ENCODE measurements around the gene CMTM2. TPM values are rescaled to one million over a fixed set of nuclear protein-coding genes. Genes with fewer than 3 reads are reported as not detected.

CMTM2 gene
- total and polyA plus RNA-seq, 2 donors (not counting 1 experiment from before 2014, with no cell fraction given), result not detected

DNA sequence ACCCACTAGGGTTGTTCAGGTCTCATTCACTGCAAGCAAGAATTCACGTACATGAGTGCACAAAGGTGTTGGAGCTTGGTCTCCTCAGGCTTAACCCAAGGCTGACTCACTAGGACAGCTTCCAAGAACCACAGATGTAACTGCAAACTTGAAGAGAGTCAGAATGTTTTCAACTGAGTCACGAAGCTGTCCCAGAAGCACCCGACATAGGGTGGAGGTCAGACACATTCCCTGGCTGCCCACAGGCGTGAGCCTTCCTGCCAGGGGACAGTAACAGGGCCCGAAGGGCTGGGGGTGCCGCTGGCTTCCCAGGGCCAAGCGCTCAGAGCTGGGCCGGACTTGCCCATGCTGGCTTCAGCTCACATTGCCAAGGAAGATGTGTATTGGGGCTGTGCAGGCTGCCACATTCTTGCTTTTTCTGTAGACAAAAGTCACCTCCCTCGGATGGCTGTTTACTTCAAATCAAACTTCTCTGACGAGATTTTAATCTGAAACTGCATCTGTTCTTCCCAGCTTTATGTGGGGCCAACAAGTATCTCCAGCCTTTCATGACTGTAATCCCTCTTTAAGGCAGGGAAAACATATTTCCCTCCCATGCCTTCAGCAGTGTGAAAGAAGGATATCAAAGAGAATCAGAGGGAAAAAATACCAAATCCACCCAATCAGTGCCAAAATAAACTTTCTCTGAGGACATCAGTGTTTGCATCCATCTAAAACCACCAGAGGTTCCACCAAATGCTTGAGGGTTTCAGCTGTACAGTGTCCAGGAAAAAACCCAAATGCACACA is 39.5 kb downstream of the CMTM2 start:
- Histone ChIP-seq H3K9ac (ENCODE audit: low read length) (no peak overlapping the region), H3K27ac (ENCODE audit: low read length in 2 of 2) (no peak overlapping the region), H3K27me3 (replicated peaks in 1 of 4; ENCODE audit: control extremely low read depth in 1 of 4, control insufficient read depth in 3 of 4, insufficient read depth in 4 of 4, low read length in 3 of 4) (peaks cover 0 to 9% (median 5%) of the 10 kb centered on the region in 4 experiments), H4K20me1 (ENCODE audit: control insufficient read depth, insufficient read depth, low read length, poor library complexity, severe bottlenecking) (no peaks in the 10 kb centered on the region), H3K9me3 (ENCODE audit: control extremely low read depth in 1 of 3, control insufficient read depth in 2 of 3, insufficient read depth in 1 of 3, low read length in 2 of 3) (no peaks in the 10 kb centered on the region), H3K79me2 (ENCODE audit: control insufficient read depth, insufficient read depth, low read length) (no peaks in the 10 kb centered on the region), H3K4me1 (ENCODE audit: control insufficient read depth in 2 of 2, insufficient read depth in 2 of 2, low read length in 2 of 2) (no peaks in the 10 kb centered on the region), H3K4me3 (ENCODE audit: control extremely low read depth in 1 of 5, extremely low read depth in 1 of 5, insufficient read depth in 1 of 5, low read depth in 2 of 5, low read length in 4 of 5) (no peak overlapping the region), H3K36me3 (replicated peaks in 1 of 2; ENCODE audit: control extremely low read depth in 1 of 2, control insufficient read depth in 1 of 2, extremely low read depth in 1 of 2, insufficient read depth in 2 of 2, low read length in 1 of 2) (no peaks in the 10 kb centered on the region), H2AFZ (ENCODE audit: insufficient read depth, low read depth, low read length, poor library complexity, severe bottlenecking) (no peak overlapping the region), H3K4me2 (replicated peaks; ENCODE audit: low read depth, low read length, poor library complexity, severe bottlenecking) (no peak overlapping the region)
- intact Hi-C loops (cut with micrococcal nuclease), result no loop called here
- no peaks in the 10 kb centered on the region for H3K9me3 Mint-ChIP-seq (ENCODE audit: insufficient read depth)
- ATAC-seq (ENCODE audit: low read depth) (no peak), DNase-seq (no peak)
- WGBS (ENCODE audit: insufficient coverage), result 80% methylated on average over 8 of the region's 10 CpGs
- ChIA-PET CTCF (interaction anchor here (1.8 kb wide), 1 partner anchor 11 kb away, joined by 7 read pairs; no protein-coding TSS in a partner anchor), POLR2A (no interaction called here)
- H3K27ac Mint-ChIP-seq, result no peak overlapping the region
- peaks cover 40% of the 10 kb centered on the region for H3K27me3 Mint-ChIP-seq
- no peaks in the 10 kb centered on the region for H3K4me1 Mint-ChIP-seq
- TF ChIP-seq EZH2 (IDR thresholded peaks at IDR 0.05; ENCODE audit: borderline replicate concordance, insufficient read depth, low read depth, low read length, poor library complexity, severe bottlenecking), result no peak
- TF ChIP-seq, protein P1, sequence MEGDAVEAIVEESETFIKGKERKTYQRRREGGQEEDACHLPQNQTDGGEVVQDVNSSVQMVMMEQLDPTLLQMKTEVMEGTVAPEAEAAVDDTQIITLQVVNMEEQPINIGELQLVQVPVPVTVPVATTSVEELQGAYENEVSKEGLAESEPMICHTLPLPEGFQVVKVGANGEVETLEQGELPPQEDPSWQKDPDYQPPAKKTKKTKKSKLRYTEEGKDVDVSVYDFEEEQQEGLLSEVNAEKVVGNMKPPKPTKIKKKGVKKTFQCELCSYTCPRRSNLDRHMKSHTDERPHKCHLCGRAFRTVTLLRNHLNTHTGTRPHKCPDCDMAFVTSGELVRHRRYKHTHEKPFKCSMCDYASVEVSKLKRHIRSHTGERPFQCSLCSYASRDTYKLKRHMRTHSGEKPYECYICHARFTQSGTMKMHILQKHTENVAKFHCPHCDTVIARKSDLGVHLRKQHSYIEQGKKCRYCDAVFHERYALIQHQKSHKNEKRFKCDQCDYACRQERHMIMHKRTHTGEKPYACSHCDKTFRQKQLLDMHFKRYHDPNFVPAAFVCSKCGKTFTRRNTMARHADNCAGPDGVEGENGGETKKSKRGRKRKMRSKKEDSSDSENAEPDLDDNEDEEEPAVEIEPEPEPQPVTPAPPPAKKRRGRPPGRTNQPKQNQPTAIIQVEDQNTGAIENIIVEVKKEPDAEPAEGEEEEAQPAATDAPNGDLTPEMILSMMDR (IDR thresholded peaks at IDR 0.05), result no peak
- H3K4me3 Mint-ChIP-seq, result no peak overlapping the region

Data from B cell (primary cell).